AG04449 (cell line): ENCODE data around the gene ATP2B1.

ENCODE experiments used
- CTCF ChIA-PET: fragments of 350-600 bp; formaldehyde crosslinking; extraction: SDS; loops from one replicate; lab custom pipeline; 2021; ENCODE audit warnings: antibody characterized with exemption; lab: Yijun Ruan, JAX
- POLR2A ChIA-PET: fragments of 400-600, 350-600 bp; formaldehyde crosslinking; extraction: SDS; loops from one replicate; lab custom pipeline; 2020; ENCODE audit warnings: antibody characterized with exemption, inconsistent platforms; lab: Yijun Ruan, JAX
- DNase-seq: peaks from one replicate; pipeline ENCODE4 v3.0.0-alpha.2; 2010; ENCODE audit warnings: low read depth, low spot score
- H3K4me3 ChIP-seq: 2 replicates; pipeline ENCODE4 v1.5.1; 2011; ENCODE audit warnings: low read depth, mild to moderate bottlenecking, control low read depth, low read length
- TF ChIP-seq, protein P1 (sequence below): IDR thresholded peaks from one replicate; pipeline ENCODE4 v1.5.1; 2011; ENCODE audit warnings: mild to moderate bottlenecking, moderate library complexity, low read length, control low read depth, inconsistent platforms; ENCODE audit not compliant: insufficient read depth; ENCODE audit errors: missing control alignments

ATP2B1 gene

DNA sequence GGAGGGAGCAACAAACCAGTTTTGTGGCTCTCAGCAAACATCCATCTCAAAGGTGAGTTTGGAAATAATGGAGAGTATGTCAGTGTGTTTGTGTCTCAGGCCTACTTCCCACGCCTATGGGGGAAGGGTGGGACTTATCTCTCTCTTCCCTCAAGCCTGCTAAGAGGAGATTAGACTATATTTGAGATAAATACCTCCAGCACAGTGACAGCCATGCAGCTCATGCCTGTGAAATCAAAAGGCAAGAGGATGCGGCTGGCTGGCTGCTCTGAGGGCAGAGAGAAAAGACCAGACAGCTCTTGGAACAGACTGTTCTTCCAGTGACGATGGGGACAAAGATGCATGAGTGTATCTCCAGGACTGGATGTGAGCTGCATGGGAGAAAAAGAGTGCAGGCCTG, 168.1 kb downstream of the ATP2B1 start:
- H3K4me3 ChIP-seq, result no peak overlapping the region
- CTCF ChIA-PET, result interaction anchor here (1.3 to 2.2 kb wide), 2 partner anchors 70 to 1367 kb away, joined by 3 to 9 read pairs; no protein-coding TSS in a partner anchor
- POLR2A ChIA-PET, result no interaction called here
- no peak for DNase-seq
- TF ChIP-seq, protein P1, sequence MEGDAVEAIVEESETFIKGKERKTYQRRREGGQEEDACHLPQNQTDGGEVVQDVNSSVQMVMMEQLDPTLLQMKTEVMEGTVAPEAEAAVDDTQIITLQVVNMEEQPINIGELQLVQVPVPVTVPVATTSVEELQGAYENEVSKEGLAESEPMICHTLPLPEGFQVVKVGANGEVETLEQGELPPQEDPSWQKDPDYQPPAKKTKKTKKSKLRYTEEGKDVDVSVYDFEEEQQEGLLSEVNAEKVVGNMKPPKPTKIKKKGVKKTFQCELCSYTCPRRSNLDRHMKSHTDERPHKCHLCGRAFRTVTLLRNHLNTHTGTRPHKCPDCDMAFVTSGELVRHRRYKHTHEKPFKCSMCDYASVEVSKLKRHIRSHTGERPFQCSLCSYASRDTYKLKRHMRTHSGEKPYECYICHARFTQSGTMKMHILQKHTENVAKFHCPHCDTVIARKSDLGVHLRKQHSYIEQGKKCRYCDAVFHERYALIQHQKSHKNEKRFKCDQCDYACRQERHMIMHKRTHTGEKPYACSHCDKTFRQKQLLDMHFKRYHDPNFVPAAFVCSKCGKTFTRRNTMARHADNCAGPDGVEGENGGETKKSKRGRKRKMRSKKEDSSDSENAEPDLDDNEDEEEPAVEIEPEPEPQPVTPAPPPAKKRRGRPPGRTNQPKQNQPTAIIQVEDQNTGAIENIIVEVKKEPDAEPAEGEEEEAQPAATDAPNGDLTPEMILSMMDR, result no peak

DNA sequence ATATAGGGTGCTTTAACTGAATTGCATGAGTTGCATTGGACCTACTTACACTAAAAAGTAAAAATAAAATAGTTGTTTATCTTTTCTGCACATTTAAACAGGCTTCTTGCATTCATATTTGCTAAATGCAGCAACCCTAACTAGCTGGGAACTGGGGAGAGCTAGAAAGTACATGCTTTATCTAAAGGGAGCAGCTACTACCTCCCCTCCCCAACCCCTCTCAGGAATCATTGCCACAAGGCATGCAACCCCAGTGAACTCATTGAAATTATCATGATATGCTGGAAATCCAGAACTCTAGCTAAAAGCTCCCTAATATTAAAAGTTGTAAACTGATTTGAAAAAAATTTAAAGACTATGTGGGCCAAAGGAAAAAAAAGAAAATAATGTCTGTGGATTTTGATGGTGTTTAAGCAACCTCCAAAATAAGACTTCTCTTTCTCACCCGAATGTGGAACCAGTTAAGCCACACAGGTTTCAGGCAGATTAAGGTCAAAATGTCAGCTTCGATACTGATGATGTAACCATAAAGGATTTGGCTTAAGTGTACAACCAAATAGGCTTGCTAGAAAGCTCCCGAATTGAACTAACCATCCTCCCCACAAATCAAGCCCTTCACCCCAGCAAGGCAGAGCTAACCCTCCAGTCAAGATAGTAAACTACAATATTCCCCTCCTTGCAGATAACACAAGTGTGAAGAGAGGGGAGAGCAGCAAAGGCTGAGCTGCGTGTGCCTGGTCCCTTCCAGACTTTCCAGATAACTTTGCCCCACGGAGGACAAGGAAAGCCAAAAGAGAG, 169.0 kb downstream of the ATP2B1 start:
- POLR2A ChIA-PET, result interaction anchor here (0.7 kb wide), 1 partner anchor 467 kb away, joined by 3 read pairs; no protein-coding TSS in a partner anchor

DNA sequence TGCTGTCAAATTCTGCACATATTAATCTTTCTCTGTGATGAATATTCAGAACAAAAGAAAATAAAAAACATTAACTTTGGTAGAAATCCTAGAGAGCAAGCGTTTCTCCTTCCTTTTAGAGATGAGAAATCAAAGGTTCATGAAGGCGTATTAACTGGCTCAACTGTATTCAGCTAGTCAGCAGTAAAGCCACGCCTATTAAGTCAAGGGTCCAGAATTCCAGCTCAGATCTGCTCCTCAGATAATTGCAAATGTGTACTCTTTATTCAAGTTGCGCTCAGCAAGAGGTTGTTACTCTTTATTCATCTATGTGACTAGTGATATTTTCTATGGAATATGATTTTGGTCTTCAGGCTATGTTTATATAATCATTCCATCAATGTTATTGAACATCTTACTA, 169.7 kb downstream of the ATP2B1 start:
- CTCF ChIA-PET, result interaction anchor here (0.7 to 1.9 kb wide), 4 partner anchors 8 to 564 kb away, joined by 3 to 9 read pairs (median 6); no protein-coding TSS in a partner anchor
- POLR2A ChIA-PET, result interaction anchor here (0.7 kb wide), 1 partner anchor 468 kb away, joined by 3 read pairs; no protein-coding TSS in a partner anchor
- no peak overlapping the region for H3K4me3 ChIP-seq
- DNase-seq, result no peak
- TF ChIP-seq, protein P1, result no peak

More for the DNA sequence above, 169.0 kb downstream of the ATP2B1 start:
- CTCF ChIA-PET, result interaction anchor here (0.8 to 2.2 kb wide), 5 partner anchors 9 to 1368 kb away, joined by 3 to 9 read pairs (median 8); no protein-coding TSS in a partner anchor
- H3K4me3 ChIP-seq, result no peak overlapping the region
- TF ChIP-seq, protein P1, result no peak
- no peak for DNase-seq
